Inferior parietal cortex (tissue), 1 donor: ENCODE measurements around the gene SLU7.

Source experiments
- DNase-seq: peaks from one replicate; pipeline ENCODE4 v3.0.0-alpha.2; 2016; ENCODE audit errors: extremely low spot score

The SLU7 gene

GRCh38 chr5:160419458-160420330 lies 813 bp upstream of the SLU7 start:
- no peak for DNase-seq

GRCh38 chr5:160399402-160400353 lies 19.2 kb downstream of the SLU7 start, which contains the start of gene FAM200C:
FAM200C (minus strand) TSS chr5:160400054; CDS start chr5:160395490, 4,564 bp downstream.
- peak; percentile 96 for DNase-seq

GRCh38 chr5:160398806-160399205 lies 20.1 kb downstream of the SLU7 start:
- DNase-seq = no peak

- DNase-seq = no peak
Observed at GRCh38 chr5:160397492-160397891, 21.4 kb downstream of the SLU7 start.

GRCh38 chr5:160395111-160395510 lies 23.8 kb downstream of the SLU7 start:
- DNase-seq = no peak

GRCh38 chr5:160390787-160391696 lies 27.8 kb downstream of the SLU7 start:
- DNase-seq = no peak

- no peak for DNase-seq
Observed at GRCh38 chr5:160387445-160387844, 31.4 kb downstream of the SLU7 start.

GRCh38 chr5:160385496-160385895 lies 33.4 kb downstream of the SLU7 start:
- DNase-seq = no peak

- DNase-seq = no peak
Observed at GRCh38 chr5:160384681-160385080, 34.2 kb downstream of the SLU7 start.

- DNase-seq = no peak
Observed at GRCh38 chr5:160382346-160382745, 36.5 kb downstream of the SLU7 start.

- DNase-seq = no peak
Observed at GRCh38 chr5:160380041-160380440, 38.8 kb downstream of the SLU7 start.

GRCh38 chr5:160379511-160379910 lies 39.4 kb downstream of the SLU7 start:
- DNase-seq = no peak

- DNase-seq = no peak
Observed at GRCh38 chr5:160378330-160378729, 40.6 kb downstream of the SLU7 start.

- no peak for DNase-seq
Observed at GRCh38 chr5:160377651-160378050, 41.2 kb downstream of the SLU7 start.

- DNase-seq = no peak
Observed at GRCh38 chr5:160376416-160376815, 42.5 kb downstream of the SLU7 start.

- no peak for DNase-seq
Observed at GRCh38 chr5:160375701-160376100, 43.2 kb downstream of the SLU7 start.

- no peak for DNase-seq
Observed at GRCh38 chr5:160375166-160375565, 43.7 kb downstream of the SLU7 start.

GRCh38 chr5:160371294-160371693 lies 47.6 kb downstream of the SLU7 start:
- DNase-seq = no peak

- DNase-seq = no peak
Observed at GRCh38 chr5:160370713-160371034, 48.2 kb downstream of the SLU7 start.

GRCh38 chr5:160369990-160370712 lies 48.7 kb downstream of the SLU7 start, which contains the start of gene C1QTNF2:
C1QTNF2 (minus strand) TSS chr5:160370626; CDS start chr5:160355011, 15,615 bp downstream.
- peak; percentile 47 for DNase-seq

GRCh38 chr5:160367885-160368284 lies 51.0 kb downstream of the SLU7 start:
- no peak for DNase-seq
